Esophagus muscularis mucosa (tissue), 3 donors: ENCODE data around the gene EIF5AL1.

ENCODE experiments used
- CTCF ChIP-seq, 3 experiments: fragments of 200-600 bp in 2 of 3; fragments of 450-650 bp in 1 of 3; sonication (generic) in 2 of 3; IDR thresholded peaks; one replicate each; pipeline ENCODE4 v1.5.1; 2017 to 2019; ENCODE audit warnings: antibody characterized with exemption in 3 of 3, mild to moderate bottlenecking in 2 of 3, moderate library complexity in 1 of 3
- POLR2A ChIP-seq: fragments of 450-650 bp; IDR thresholded peaks from one replicate; pipeline ENCODE4 v1.6.1; 2017; ENCODE audit warnings: antibody characterized with exemption, moderate library complexity, mild to moderate bottlenecking, low read depth
- POLR2AphosphoS5 ChIP-seq, 2 donors: sonication (generic); formaldehyde crosslinking; IDR thresholded peaks; one replicate each; pipeline ENCODE4 v1.6.1; 2017; ENCODE audit warnings: antibody characterized with exemption in 2 of 2

- TF ChIP-seq CTCF (IDR thresholded peaks at IDR 0.05), result no peak
- no peak for TF ChIP-seq POLR2AphosphoS5 (IDR thresholded peaks at IDR 0.05)
- TF ChIP-seq POLR2A, result no peak
Measured at GRCh38 chr10:79563426-79563825, 51.1 kb downstream of the EIF5AL1 start.
